Measurements from ENCODE around the gene ERAP2.
"Not testable (repeated sequence)": the region's sequence is repeated elsewhere in the genome, so short reads cannot be mapped to it uniquely, and the experiment has no call there.

Gene ERAP2

GRCh38 chr5:96876292-96876850 is at the start of gene ERAP2:
Gene ERAP2, plus strand, starts transcription at chr5:96876500. Its CDS starts 3,186 bp downstream, at chr5:96879686.
- no peak for DNase-seq

GRCh38 chr5:96829297-96829696 is 47.0 kb upstream of the ERAP2 start:
- no peak for DNase-seq

GRCh38 chr5:96834016-96834415 is 42.3 kb upstream of the ERAP2 start:
- DNase-seq, result no peak

GRCh38 chr5:96835791-96836191 is 40.5 kb upstream of the ERAP2 start:
- no peak for DNase-seq

GRCh38 chr5:96836817-96837216 is 39.5 kb upstream of the ERAP2 start:
- no peak for DNase-seq

GRCh38 chr5:96837303-96837702 is 39.0 kb upstream of the ERAP2 start:
- DNase-seq, result no peak

GRCh38 chr5:96838201-96839070 is 37.9 kb upstream of the ERAP2 start:
- no peak for DNase-seq

- no peak for DNase-seq
These were observed 37.2 kb upstream of the ERAP2 start for GRCh38 chr5:96839071-96839592.

- not testable (repeated sequence) for DNase-seq
These were observed 34.4 kb upstream of the ERAP2 start for GRCh38 chr5:96841931-96842330.

GRCh38 chr5:96843140-96843539 is 33.2 kb upstream of the ERAP2 start:
- no peak for DNase-seq

- no peak for DNase-seq
These were observed 31.8 kb upstream of the ERAP2 start for GRCh38 chr5:96844481-96844990.

GRCh38 chr5:96851312-96852062 is 24.8 kb upstream of the ERAP2 start:
- DNase-seq, result no peak

- no peak for DNase-seq
These were observed 23.5 kb upstream of the ERAP2 start for GRCh38 chr5:96852759-96853158.

GRCh38 chr5:96854067-96854466 is 22.2 kb upstream of the ERAP2 start:
- no peak for DNase-seq

GRCh38 chr5:96855031-96855872 is 21.0 kb upstream of the ERAP2 start:
- no peak for DNase-seq

GRCh38 chr5:96856371-96856770 is 19.9 kb upstream of the ERAP2 start:
- no peak for DNase-seq

GRCh38 chr5:96857454-96857853 is 18.8 kb upstream of the ERAP2 start:
- DNase-seq, result no peak

GRCh38 chr5:96857924-96858323 is 18.4 kb upstream of the ERAP2 start:
- no peak for DNase-seq

- DNase-seq, result no peak
These were observed 16.9 kb upstream of the ERAP2 start for GRCh38 chr5:96859375-96859774.

GRCh38 chr5:96861076-96861475 is 15.2 kb upstream of the ERAP2 start:
- no peak for DNase-seq

- DNase-seq, result no peak
These were observed 13.2 kb upstream of the ERAP2 start for GRCh38 chr5:96863114-96863513.

- no peak for DNase-seq
These were observed 12.2 kb upstream of the ERAP2 start for GRCh38 chr5:96863949-96864584.

Data from activated CD8-positive, alpha-beta memory T cell treated with anti-CD3 and anti-CD28 coated beads, Interleukin-2, amount 50 U/mL, for 4 hours (primary cell).